WI38 (cell line): ENCODE results near the gene RAB7B.

Experiments
- H3K4me3 ChIP-seq: 2 replicates; pipeline ENCODE4 v1.5.1; 2011; ENCODE audit warnings: low read depth, mild to moderate bottlenecking, control low read depth, low read length
- TF ChIP-seq, protein P1 (sequence below): IDR thresholded peaks from 2 replicates; pipeline ENCODE4 v1.5.1; 2012; ENCODE audit warnings: low read depth, mild to moderate bottlenecking, control low read depth, low read length

The RAB7B gene

DNA sequence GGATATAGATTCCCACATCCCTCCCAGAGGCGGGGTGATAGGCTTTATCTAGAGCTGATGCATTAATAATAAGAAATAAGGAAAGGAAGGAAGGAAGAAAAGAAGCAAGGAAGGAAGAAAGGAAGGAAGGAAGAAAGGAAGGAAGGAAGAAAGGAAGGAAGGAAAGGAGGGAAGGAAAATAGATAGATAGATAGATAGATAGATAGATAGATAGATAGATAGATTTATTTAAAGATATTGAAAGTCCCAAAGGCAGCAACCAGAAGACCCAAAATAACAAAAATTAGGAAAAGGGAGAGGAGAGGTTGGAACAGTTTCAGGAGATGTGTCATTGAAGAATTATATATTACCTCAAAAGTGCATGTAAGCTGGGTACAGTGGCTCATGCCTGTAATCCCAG, 47.7 kb downstream of the RAB7B start:
- TF ChIP-seq, protein P1, sequence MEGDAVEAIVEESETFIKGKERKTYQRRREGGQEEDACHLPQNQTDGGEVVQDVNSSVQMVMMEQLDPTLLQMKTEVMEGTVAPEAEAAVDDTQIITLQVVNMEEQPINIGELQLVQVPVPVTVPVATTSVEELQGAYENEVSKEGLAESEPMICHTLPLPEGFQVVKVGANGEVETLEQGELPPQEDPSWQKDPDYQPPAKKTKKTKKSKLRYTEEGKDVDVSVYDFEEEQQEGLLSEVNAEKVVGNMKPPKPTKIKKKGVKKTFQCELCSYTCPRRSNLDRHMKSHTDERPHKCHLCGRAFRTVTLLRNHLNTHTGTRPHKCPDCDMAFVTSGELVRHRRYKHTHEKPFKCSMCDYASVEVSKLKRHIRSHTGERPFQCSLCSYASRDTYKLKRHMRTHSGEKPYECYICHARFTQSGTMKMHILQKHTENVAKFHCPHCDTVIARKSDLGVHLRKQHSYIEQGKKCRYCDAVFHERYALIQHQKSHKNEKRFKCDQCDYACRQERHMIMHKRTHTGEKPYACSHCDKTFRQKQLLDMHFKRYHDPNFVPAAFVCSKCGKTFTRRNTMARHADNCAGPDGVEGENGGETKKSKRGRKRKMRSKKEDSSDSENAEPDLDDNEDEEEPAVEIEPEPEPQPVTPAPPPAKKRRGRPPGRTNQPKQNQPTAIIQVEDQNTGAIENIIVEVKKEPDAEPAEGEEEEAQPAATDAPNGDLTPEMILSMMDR = no peak

GRCh38 chr1:205954819-205955404, 48.3 kb downstream of the RAB7B start:
- H3K4me3 ChIP-seq = no peak overlapping the region
- TF ChIP-seq, protein P1 = no peak

More for the DNA sequence above, 47.7 kb downstream of the RAB7B start:
- no peak overlapping the region for H3K4me3 ChIP-seq

- H3K4me3 ChIP-seq = no peak overlapping the region
- TF ChIP-seq, protein P1 = no peak
These were observed 51.4 kb downstream of the RAB7B start for GRCh38 chr1:205951746-205952145.

- TF ChIP-seq, protein P1 = no peak
- H3K4me3 ChIP-seq = no peak overlapping the region
These were observed 52.2 kb downstream of the RAB7B start for GRCh38 chr1:205950826-205951549.

GRCh38 chr1:205950280-205950679, 52.9 kb downstream of the RAB7B start:
- TF ChIP-seq, protein P1 = no peak
- no peak overlapping the region for H3K4me3 ChIP-seq

GRCh38 chr1:205949753-205950152, 53.4 kb downstream of the RAB7B start:
- TF ChIP-seq, protein P1 = no peak
- H3K4me3 ChIP-seq = no peak overlapping the region

GRCh38 chr1:205948886-205949285, 54.3 kb downstream of the RAB7B start:
- TF ChIP-seq, protein P1 = no peak
- H3K4me3 ChIP-seq = no peak overlapping the region
